GM12878 (cell line): ENCODE data around the gene FOXP1.

ENCODE experiments used
- CTCF ChIP-seq, 3 experiments: IDR thresholded peaks in 2 of 3; conservative IDR thresholded peaks in 1 of 3; 2 replicates each; pipeline ENCODE4 v1.5.1; 2011; ENCODE audit warnings: low read depth in 3 of 3, low read length in 3 of 3, mild to moderate bottlenecking in 3 of 3, control low read depth in 2 of 3, moderate library complexity in 2 of 3, inconsistent platforms in 1 of 3, mixed read lengths in 1 of 3; ENCODE audit not compliant: control insufficient read depth in 2 of 3, insufficient read depth in 1 of 3; ENCODE audit errors: extremely low read depth in 1 of 3
- ETV6 ChIP-seq, 2 experiments: fragments of 450-650 bp in 1 of 2; IDR thresholded peaks in 1 of 2; conservative IDR thresholded peaks in 1 of 2; 2 replicates each; pipeline ENCODE4 v1.6.1; 2014; ENCODE audit warnings: antibody characterized with exemption in 1 of 2, borderline replicate concordance in 1 of 2, low read depth in 1 of 2, mild to moderate bottlenecking in 1 of 2, moderate library complexity in 1 of 2
- NFYB ChIP-seq: IDR thresholded peaks from 2 replicates; pipeline ENCODE4 v1.6.1; 2011; ENCODE audit warnings: low read depth, mild to moderate bottlenecking, low read length, improper control_type of control experiment, moderate library complexity; ENCODE audit not compliant: insufficient read depth
- YBX1 ChIP-seq: fragments of 450-650 bp; IDR thresholded peaks from 2 replicates; pipeline ENCODE4 v1.6.1; 2016; ENCODE audit warnings: antibody characterized with exemption

DNA sequence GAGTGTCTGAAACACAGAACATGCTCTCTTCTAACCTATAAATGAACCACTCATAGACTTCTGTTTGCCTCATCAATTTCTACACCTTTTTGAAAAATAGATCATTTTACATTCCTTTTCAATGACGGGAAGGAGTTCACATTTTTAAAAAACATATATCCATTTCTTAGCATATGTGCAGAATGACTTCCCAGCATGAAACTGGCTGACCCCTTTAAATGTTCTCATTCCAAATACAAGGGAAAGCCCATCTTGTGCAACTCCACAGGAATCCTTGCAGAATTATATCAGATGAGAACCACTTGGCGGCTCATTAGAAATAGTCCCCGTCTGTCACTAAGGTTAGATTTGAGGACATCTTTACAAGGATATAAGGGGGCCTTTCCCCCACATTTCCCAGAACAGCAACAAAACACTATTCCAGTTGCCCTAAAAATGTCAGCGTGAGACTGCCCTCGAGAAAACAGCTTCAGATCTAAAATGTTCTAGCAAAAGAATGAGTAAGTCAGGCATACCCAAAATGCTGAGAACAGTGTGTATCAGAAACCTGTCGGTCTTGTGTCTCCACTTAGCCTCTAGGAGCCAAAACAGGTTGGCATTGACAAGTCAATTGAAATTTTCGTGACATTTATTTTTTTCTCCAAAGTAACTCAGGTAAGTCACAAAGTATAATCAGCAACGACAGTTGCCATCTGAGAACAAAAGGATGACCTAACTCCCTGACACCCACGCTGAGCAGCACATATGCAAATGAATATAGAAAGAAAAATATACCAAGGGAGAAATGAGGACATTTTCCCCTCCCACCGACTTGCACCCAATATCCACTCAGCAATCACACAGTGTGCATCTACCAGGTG lies 63.1 kb downstream of the FOXP1 start:
- TF ChIP-seq NFYB (no peak), CTCF (IDR thresholded peaks at IDR 0.05 in 2 of 3, conservative IDR thresholded peaks at IDR 0.05 in 1 of 3; ENCODE audit: control insufficient read depth in 2 of 3, extremely low read depth in 1 of 3, insufficient read depth in 1 of 3, low read depth in 3 of 3, low read length in 3 of 3) (no peak), YBX1 (no peak), ETV6 (conservative IDR thresholded peaks at IDR 0.05 in 1 of 2, IDR thresholded peaks at IDR 0.05 in 1 of 2; ENCODE audit: borderline replicate concordance in 1 of 2, low read depth in 1 of 2) (no peak)
